ENCODE measurements around the gene LPIN3. TPM values are rescaled to one million over a fixed set of nuclear protein-coding genes. Genes with fewer than 3 reads are reported as not detected.

Gene LPIN3
- total RNA-seq, 1 experiment from 2014 or later, result 18.5 TPM

GRCh38 chr20:41365777-41366545 lies 25.3 kb downstream of the LPIN3 start:
- no peaks in the 10 kb centered on the region for H4K20me1 ChIP-seq (ENCODE audit: insufficient read depth)
- no peaks in the 10 kb centered on the region for H3K4me1 ChIP-seq (ENCODE audit: control insufficient read depth in 1 of 2, insufficient read depth in 2 of 2, low read length in 2 of 2)
- H2AFZ ChIP-seq (ENCODE audit: low read depth, low read length, poor library complexity, severe bottlenecking), result no peak overlapping the region
- intact Hi-C loops (cut with micrococcal nuclease), result no loop called here
- H3K79me2 ChIP-seq (ENCODE audit: insufficient read depth, low read length), result no peaks in the 10 kb centered on the region
- no peaks in the 10 kb centered on the region for H3K9me2 ChIP-seq (ENCODE audit: insufficient read depth)
- ChIA-PET RAD21 (ENCODE audit: low non-redundant PET in 1 of 2, low total read pairs in 2 of 2, uncharacterized antibody in 2 of 2, unreplicated experiment in 2 of 2) (no interaction called here), POLR2A (no interaction called here), CTCF (no interaction called here)
- no peak for ATAC-seq
- no peaks in the 10 kb centered on the region for H3K27me3 ChIP-seq (ENCODE audit: insufficient read depth, low read length)
- H3K4me2 ChIP-seq (ENCODE audit: low read length), result no peak overlapping the region
- no peaks in the 10 kb centered on the region for H3K36me3 ChIP-seq (ENCODE audit: control insufficient read depth in 1 of 2, insufficient read depth in 2 of 2, low read length in 2 of 2)
- H3K9ac ChIP-seq (ENCODE audit: low read length), result no peak overlapping the region
- TF ChIP-seq POLR2AphosphoS5 (IDR thresholded peaks at IDR 0.05; ENCODE audit: low read depth, low read length), result no peak
- BruUV-seq (replicated peaks), result no TSS peak
- H3K4me3 ChIP-seq (replicated peaks in 1 of 2; ENCODE audit: low read depth in 1 of 2, low read length in 2 of 2), result no peak overlapping the region
- H3K9me3 ChIP-seq (ENCODE audit: control insufficient read depth in 1 of 2, insufficient read depth in 1 of 2, low read depth in 1 of 2, low read length in 2 of 2), result no peaks in the 10 kb centered on the region
- DNase-seq (ENCODE audit: low read depth, low spot score), result no peak
- no peak overlapping the region for H3K27ac ChIP-seq (ENCODE audit: low read depth, low read length)

DNA sequence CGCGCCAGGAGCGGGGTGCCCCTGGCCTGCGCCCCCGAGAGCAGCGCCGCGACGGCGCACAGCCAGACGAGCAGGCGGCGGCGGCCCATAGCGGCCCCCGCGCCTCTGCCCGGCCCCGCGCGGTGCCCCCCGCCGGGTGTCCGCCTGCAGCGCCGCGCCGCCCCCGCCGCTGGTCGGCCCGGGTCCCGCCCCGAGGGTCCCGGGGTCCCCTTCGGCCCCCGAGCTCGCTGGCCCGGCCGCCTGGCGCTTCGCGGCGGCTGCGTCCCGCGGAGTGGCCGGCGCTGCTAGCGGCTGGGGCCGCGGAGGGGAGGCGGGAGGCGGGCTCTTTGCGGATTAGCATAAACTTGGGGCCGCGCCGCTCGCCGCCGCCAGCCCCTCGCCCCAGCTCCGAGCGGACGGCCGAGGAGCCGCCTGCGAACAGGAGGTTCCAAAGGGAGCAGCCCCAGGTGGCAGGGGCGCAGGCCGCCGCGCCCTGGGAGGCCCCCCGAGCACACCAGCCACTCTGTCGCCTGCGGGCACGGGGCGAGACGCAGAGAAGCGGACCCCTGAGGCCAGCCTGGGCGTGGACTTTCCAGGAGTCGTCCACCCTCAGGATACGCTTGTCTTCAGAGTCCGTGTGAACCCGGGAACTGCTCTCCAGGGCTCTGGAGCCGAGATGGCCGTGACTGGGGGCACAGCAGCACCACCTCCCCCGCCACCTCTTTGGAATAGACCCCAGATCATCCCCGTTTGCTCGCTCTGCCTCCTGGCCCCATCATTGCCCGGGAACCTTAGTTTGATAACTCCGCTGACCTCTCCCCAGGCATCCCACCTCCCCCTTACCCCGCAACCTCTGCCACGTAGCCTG lies 26.1 kb downstream of the LPIN3 start, which contains the start of gene EMILIN3:
EMILIN3 (minus strand) TSS at position 273 of the 847 bp plus-strand sequence; CDS start at position 89, 184 bp downstream.
- intact Hi-C loops (cut with micrococcal nuclease), result no loop called here
- no peaks in the 10 kb centered on the region for H3K9me2 ChIP-seq (ENCODE audit: insufficient read depth)
- H3K4me3 ChIP-seq (replicated peaks in 1 of 2; ENCODE audit: low read depth in 1 of 2, low read length in 2 of 2), result no peak within 1 kb of the TSS
- H3K27me3 ChIP-seq (ENCODE audit: insufficient read depth, low read length), result no peaks in the 10 kb centered on the region
- H3K36me3 ChIP-seq (ENCODE audit: control insufficient read depth in 1 of 2, insufficient read depth in 2 of 2, low read length in 2 of 2), result no peaks in the 10 kb centered on the region
- H3K9ac ChIP-seq (ENCODE audit: low read length), result no peak within 1 kb of the TSS
- no peak for TF ChIP-seq ELF1 (IDR thresholded peaks at IDR 0.05; ENCODE audit: borderline replicate concordance, low read depth)
- no peak for TF ChIP-seq CEBPB (IDR thresholded peaks at IDR 0.05; ENCODE audit: low read depth)
- TF ChIP-seq CBX3 (IDR thresholded peaks at IDR 0.05; ENCODE audit: low read depth), result no peak
- no peak for TF ChIP-seq POLR2AphosphoS5 (IDR thresholded peaks at IDR 0.05; ENCODE audit: low read depth, low read length)
- TF ChIP-seq, protein P1, sequence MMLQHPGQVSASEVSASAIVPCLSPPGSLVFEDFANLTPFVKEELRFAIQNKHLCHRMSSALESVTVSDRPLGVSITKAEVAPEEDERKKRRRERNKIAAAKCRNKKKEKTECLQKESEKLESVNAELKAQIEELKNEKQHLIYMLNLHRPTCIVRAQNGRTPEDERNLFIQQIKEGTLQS (IDR thresholded peaks at IDR 0.05), result no peak
- TF ChIP-seq, protein P2, sequence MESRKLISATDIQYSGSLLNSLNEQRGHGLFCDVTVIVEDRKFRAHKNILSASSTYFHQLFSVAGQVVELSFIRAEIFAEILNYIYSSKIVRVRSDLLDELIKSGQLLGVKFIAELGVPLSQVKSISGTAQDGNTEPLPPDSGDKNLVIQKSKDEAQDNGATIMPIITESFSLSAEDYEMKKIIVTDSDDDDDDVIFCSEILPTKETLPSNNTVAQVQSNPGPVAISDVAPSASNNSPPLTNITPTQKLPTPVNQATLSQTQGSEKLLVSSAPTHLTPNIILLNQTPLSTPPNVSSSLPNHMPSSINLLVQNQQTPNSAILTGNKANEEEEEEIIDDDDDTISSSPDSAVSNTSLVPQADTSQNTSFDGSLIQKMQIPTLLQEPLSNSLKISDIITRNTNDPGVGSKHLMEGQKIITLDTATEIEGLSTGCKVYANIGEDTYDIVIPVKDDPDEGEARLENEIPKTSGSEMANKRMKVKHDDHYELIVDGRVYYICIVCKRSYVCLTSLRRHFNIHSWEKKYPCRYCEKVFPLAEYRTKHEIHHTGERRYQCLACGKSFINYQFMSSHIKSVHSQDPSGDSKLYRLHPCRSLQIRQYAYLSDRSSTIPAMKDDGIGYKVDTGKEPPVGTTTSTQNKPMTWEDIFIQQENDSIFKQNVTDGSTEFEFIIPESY (IDR thresholded peaks at IDR 0.05; ENCODE audit: extremely low read depth, insufficient replicate concordance, low read length), result no peak
- no peak for TF ChIP-seq MAX (IDR thresholded peaks at IDR 0.05)
- TF ChIP-seq EZH2 (IDR thresholded peaks at IDR 0.05), result no peak
- TF ChIP-seq REST (IDR thresholded peaks at IDR 0.05; ENCODE audit: low read depth), result no peak
- TF ChIP-seq EZH2phosphoT487 (IDR thresholded peaks at IDR 0.05; ENCODE audit: borderline replicate concordance), result no peak
- no peak for TF ChIP-seq FOSL1 (IDR thresholded peaks at IDR 0.05; ENCODE audit: low read depth)
- CTCF ChIA-PET, result no interaction called here
- H4K20me1 ChIP-seq (ENCODE audit: insufficient read depth), result no peaks in the 10 kb centered on the region
- ATAC-seq (no peak), DNase-seq (ENCODE audit: low read depth, low spot score) (no peak)
- POLR2A ChIA-PET, result no interaction called here
- RAD21 ChIA-PET (ENCODE audit: low non-redundant PET in 1 of 2, low total read pairs in 2 of 2, uncharacterized antibody in 2 of 2, unreplicated experiment in 2 of 2), result no interaction called here
- no peak within 1 kb of the TSS for H2AFZ ChIP-seq (ENCODE audit: low read depth, low read length, poor library complexity, severe bottlenecking)
- no TSS peak for BruUV-seq (replicated peaks)
- H3K27ac ChIP-seq (ENCODE audit: low read depth, low read length), result no peak within 1 kb of the TSS
- no peak within 1 kb of the TSS for H3K4me2 ChIP-seq (ENCODE audit: low read length)
- H3K4me1 ChIP-seq (ENCODE audit: control insufficient read depth in 1 of 2, insufficient read depth in 2 of 2, low read length in 2 of 2), result no peaks in the 10 kb centered on the region
- H3K9me3 ChIP-seq (ENCODE audit: control insufficient read depth in 1 of 2, insufficient read depth in 1 of 2, low read depth in 1 of 2, low read length in 2 of 2), result no peaks in the 10 kb centered on the region
- H3K79me2 ChIP-seq (ENCODE audit: insufficient read depth, low read length), result no peaks in the 10 kb centered on the region
